HFFc6 (cell line): Measurements from ENCODE around the gene BAX. TPM values are rescaled to one million over a fixed set of nuclear protein-coding genes. Genes with fewer than 3 reads are reported as not detected.
"Not testable (repeated sequence)": the region's sequence is repeated elsewhere in the genome, so short reads cannot be mapped to it uniquely, and the experiment has no call there.

Experiments used
- DNase-seq: peaks from one replicate; pipeline ENCODE4 v3.0.0-alpha.2; 2018
- H3K27ac Mint-ChIP-seq: 2 replicates; pipeline ENCODE4 v1.8.0; 2020; ENCODE audit warnings: mild to moderate bottlenecking, mixed read lengths
- H3K27me3 Mint-ChIP-seq: 2 replicates; pipeline ENCODE4 v1.8.0; 2021; ENCODE audit warnings: mild to moderate bottlenecking, moderate library complexity, mixed read lengths; ENCODE audit not compliant: insufficient read depth
- H3K36me3 Mint-ChIP-seq: 2 replicates; pipeline ENCODE4 v1.8.0; 2021; ENCODE audit warnings: low read depth, mixed read lengths
- H3K4me1 Mint-ChIP-seq: 2 replicates; pipeline ENCODE4 v1.8.0; 2020; ENCODE audit warnings: low read depth, mixed read lengths
- H3K4me3 Mint-ChIP-seq: 2 replicates; pipeline ENCODE4 v1.8.0; 2020; ENCODE audit warnings: mild to moderate bottlenecking, moderate library complexity, mixed read lengths
- H3K9me3 Mint-ChIP-seq: 2 replicates; pipeline ENCODE4 v1.8.0; 2020; ENCODE audit warnings: mild to moderate bottlenecking, mixed read lengths
- CTCF ChIP-seq: fragments of 200-600 bp; sonication (generic); IDR thresholded peaks from 2 replicates; pipeline ENCODE4 v1.5.0; 2021; ENCODE audit warnings: antibody characterized with exemption, mild to moderate bottlenecking
- long read RNA-seq: library from polyadenylated mRNA; unstranded; transcript quantifications from one replicate; pipeline ENCODE4 v2.0.0, GENCODE V29; 2019
- total RNA-seq, 6 experiments: library from RNA; stranded (reverse); fragmentation: NEBNext Ultra II Directional; extraction: Animal tissue kit (Norgen Biotek cat#: 25700); gene quantifications; 2 replicates in 1 of 6; 3 replicates in 5 of 6; pipeline ENCODE4 v1.2.3, GENCODE V29; 2021

Gene BAX
- 100 to 1,000 TPM; 223 to 260 (median 244) TPM for total RNA-seq
- long read RNA-seq, transcript BAX-202 (6 exons, 793 nt) = major isoform, 10 of 25 reads
- long read RNA-seq, partial matches to known transcripts = 1 of 25 reads
- long read RNA-seq, other reads (novel, unspliced or antisense) = 6 of 25 reads

DNA sequence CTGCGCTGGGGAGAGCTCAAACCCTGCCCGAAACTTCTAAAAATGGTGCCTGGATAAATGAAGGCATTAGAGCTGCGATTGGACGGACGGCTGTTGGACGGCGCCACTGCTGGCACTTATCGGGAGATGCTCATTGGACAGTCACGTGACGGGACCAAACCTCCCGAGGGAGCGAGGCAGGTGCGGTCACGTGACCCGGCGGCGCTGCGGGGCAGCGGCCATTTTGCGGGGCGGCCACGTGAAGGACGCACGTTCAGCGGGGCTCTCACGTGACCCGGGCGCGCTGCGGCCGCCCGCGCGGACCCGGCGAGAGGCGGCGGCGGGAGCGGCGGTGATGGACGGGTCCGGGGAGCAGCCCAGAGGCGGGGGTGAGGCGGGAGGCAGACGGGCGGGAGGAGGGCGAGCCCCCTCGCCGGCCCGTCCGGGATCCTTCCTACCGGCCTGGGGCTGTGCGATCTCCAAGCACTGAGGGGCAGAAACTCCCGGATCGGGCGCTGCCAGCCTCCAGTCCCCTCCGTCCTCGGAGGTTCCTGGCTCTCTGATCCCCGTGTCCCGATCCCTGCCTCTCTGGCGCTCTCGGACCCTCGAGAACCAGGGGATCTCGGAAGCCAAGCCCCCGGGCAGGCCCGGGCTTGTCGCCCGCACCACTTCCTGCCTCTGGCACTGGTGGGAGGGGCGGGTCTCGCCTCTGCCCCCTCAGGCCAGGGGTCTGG is at the start of gene BAX:
Gene BAX (plus strand): TSS at position 281 of the 713 bp plus-strand sequence. CDS start 54 bp downstream, at position 335.
- DNase-seq = peak; percentile 92
- Mint-ChIP-seq H3K9me3 (no peaks in the 10 kb centered on the region), H3K4me3 (peak within 1 kb of the TSS; percentile 95), H3K27me3 (peaks cover 2% of the 10 kb centered on the region; the same call in 1 of the 2 replicates), H3K27ac (peak within 1 kb of the TSS; percentile 88), H3K4me1 (peaks cover 26% of the 10 kb centered on the region), H3K36me3 (peaks cover 25% of the 10 kb centered on the region)
- no peak for TF ChIP-seq CTCF

GRCh38 chr19:48905664-48906063 is 49.0 kb upstream of the BAX start:
- H3K4me3 Mint-ChIP-seq = no peak overlapping the region
- no peak for DNase-seq
- H3K27ac Mint-ChIP-seq = no peak overlapping the region
- H3K4me1 Mint-ChIP-seq = peaks cover 8% of the 10 kb centered on the region
- no peaks in the 10 kb centered on the region for H3K9me3 Mint-ChIP-seq
- H3K27me3 Mint-ChIP-seq = no peaks in the 10 kb centered on the region; the same call in 1 of the 2 replicates
- peaks cover 34% of the 10 kb centered on the region; the same call in 1 of the 2 replicates for H3K36me3 Mint-ChIP-seq
- no peak for TF ChIP-seq CTCF

DNA sequence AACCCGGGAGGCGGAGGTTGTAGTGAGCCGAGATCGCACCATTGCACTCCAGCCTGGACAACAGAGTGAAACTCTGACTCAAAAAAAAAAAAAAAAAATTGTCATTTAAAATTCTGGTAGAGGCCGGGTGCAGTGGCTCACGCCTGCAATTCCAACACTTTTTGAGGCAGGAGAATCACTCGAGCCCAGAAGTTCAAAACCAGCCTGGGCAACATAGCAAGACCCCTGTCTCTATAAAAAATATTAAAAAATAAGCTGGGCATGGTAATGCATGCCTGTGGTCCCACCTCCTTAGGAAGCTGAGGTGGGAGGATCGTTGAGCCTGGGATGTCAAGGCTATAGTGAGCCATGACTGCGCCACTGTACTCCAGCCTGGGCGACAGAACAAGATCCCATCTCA is 48.4 kb upstream of the BAX start:
- H3K4me3 Mint-ChIP-seq = no peak overlapping the region
- no peaks in the 10 kb centered on the region for H3K9me3 Mint-ChIP-seq
- peaks cover 1% of the 10 kb centered on the region for H3K4me1 Mint-ChIP-seq
- peaks cover 29% of the 10 kb centered on the region; the same call in 1 of the 2 replicates for H3K36me3 Mint-ChIP-seq
- no peak for TF ChIP-seq CTCF
- no peaks in the 10 kb centered on the region; the same call in 1 of the 2 replicates for H3K27me3 Mint-ChIP-seq
- no peak overlapping the region for H3K27ac Mint-ChIP-seq
- no peak for DNase-seq

GRCh38 chr19:48907671-48908070 is 47.0 kb upstream of the BAX start:
- Mint-ChIP-seq H3K27me3 (no peaks in the 10 kb centered on the region; the same call in 1 of the 2 replicates), H3K4me1 (no peaks in the 10 kb centered on the region), H3K27ac (no peak overlapping the region), H3K36me3 (peaks cover 25% of the 10 kb centered on the region), H3K4me3 (no peak overlapping the region), H3K9me3 (no peaks in the 10 kb centered on the region)
- no peak for TF ChIP-seq CTCF
- no peak for DNase-seq

DNA sequence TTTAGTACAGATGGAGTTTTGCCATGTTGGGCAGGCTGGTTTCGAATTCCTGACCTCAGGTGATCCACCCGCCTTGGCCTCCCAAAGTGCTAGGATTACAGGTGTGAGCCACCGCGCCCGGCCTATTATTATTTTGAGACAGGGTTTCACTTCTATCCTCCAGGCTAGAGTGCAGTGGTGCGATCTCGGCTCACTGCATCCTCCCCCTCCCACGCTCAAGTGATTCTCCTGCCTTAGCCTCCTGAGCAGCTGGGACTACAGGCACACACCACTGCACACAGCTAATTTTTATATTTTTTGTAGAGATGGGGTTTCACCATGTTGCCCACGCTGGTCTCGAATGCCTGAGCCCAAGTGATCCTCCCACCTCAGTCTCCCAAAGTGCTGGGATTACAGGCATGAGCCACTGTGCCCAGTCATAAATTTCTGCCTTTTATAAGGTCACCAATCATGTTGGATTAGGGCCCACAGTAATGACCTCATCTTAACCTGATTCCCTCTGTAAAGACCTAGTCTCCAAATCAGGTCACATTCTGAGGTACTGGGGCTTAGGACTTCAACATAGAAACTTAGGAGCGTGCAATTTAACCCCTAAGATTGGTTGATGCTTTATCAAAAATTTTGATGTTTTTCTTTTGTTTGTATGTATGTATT is 45.1 kb upstream of the BAX start:
- DNase-seq, H3K4me3 Mint-ChIP-seq, H3K27ac Mint-ChIP-seq, H3K4me1 Mint-ChIP-seq, H3K9me3 Mint-ChIP-seq, H3K27me3 Mint-ChIP-seq: not testable (repeated sequence)
- H3K36me3 Mint-ChIP-seq = peaks cover 33% of the 10 kb centered on the region

- no peaks in the 10 kb centered on the region for H3K9me3 Mint-ChIP-seq
- no peaks in the 10 kb centered on the region; the same call in 1 of the 2 replicates for H3K27me3 Mint-ChIP-seq
- no peak for TF ChIP-seq CTCF
- DNase-seq = no peak
- H3K4me1 Mint-ChIP-seq = no peaks in the 10 kb centered on the region
- peaks cover 28% of the 10 kb centered on the region for H3K36me3 Mint-ChIP-seq
- no peak overlapping the region for H3K27ac Mint-ChIP-seq
- H3K4me3 Mint-ChIP-seq = no peak overlapping the region
Observed at GRCh38 chr19:48910803-48911202, 43.9 kb upstream of the BAX start.
